Gastrocnemius medialis (tissue), 4 donors: ENCODE results near the gene DCP1B.

Experiments
- CTCF ChIP-seq, 5 experiments: fragments of 450-650 bp in 3 of 5; fragments of 200-600 bp in 2 of 5; sonication (generic) in 2 of 5; IDR thresholded peaks in 4 of 5; conservative IDR thresholded peaks in 1 of 5; 1 replicate in 4 of 5; 2 replicates in 1 of 5; pipeline ENCODE4 v1.5.1; 2016 to 2019; ENCODE audit warnings: antibody characterized with exemption in 5 of 5, mild to moderate bottlenecking in 3 of 5, moderate library complexity in 3 of 5
- POLR2A ChIP-seq, 2 donors: fragments of 450-650 bp; IDR thresholded peaks; one replicate each; pipeline ENCODE4 v1.6.1; 2017; ENCODE audit warnings: antibody characterized with exemption in 2 of 2, mild to moderate bottlenecking in 2 of 2, moderate library complexity in 2 of 2

DNA sequence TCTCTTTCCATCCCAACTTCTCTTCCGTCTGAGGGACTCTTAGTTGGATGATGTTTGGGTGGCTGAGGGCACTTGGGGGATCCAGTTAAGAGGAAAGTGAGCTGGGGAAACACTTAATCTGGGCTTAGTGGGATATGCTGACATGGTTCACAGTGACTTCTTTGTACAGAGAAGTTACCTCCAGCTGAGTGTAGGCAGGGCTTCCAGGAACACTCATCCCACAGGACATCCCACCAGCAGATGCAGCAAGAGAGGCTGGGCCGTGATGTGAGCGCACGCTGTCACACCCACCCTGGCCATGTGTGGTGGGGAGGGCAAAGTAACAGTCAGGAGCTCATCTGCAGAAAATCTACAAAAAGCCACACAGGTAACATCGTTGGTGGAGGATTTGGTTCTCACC lies 85.0 kb downstream of the DCP1B start:
- no peak for TF ChIP-seq POLR2A (IDR thresholded peaks at IDR 0.05)
- TF ChIP-seq CTCF (IDR thresholded peaks at IDR 0.05 in 4 of 5, conservative IDR thresholded peaks at IDR 0.05 in 1 of 5), result no peak
